Subcutaneous abdominal adipose tissue (tissue), 5 donors: ENCODE results near the gene GPR15.

Source experiments
- H3K27ac ChIP-seq: one replicate; pipeline ENCODE4 v1.7.0; 2013; ENCODE audit warnings: low read depth, mild to moderate bottlenecking, inconsistent platforms, low read length, moderate library complexity
- H3K27me3 ChIP-seq, 5 donors: one replicate each; pipeline ENCODE4 v1.7.0; 2013; ENCODE audit warnings: low read length in 5 of 5, inconsistent platforms in 1 of 5; ENCODE audit not compliant: control insufficient read depth in 5 of 5, insufficient read depth in 4 of 5
- H3K36me3 ChIP-seq, 5 donors: one replicate each; pipeline ENCODE4 v1.7.0; 2013; ENCODE audit warnings: low read length in 5 of 5; ENCODE audit not compliant: control insufficient read depth in 5 of 5, insufficient read depth in 5 of 5
- H3K4me1 ChIP-seq, 5 donors: one replicate each; pipeline ENCODE4 v1.7.0; 2013; ENCODE audit warnings: low read length in 5 of 5, mild to moderate bottlenecking in 3 of 5, moderate library complexity in 1 of 5; ENCODE audit not compliant: control insufficient read depth in 5 of 5, insufficient read depth in 5 of 5
- H3K4me3 ChIP-seq, 5 donors: one replicate each; pipeline ENCODE4 v1.7.0; 2013; ENCODE audit warnings: low read length in 5 of 5, low read depth in 1 of 5
- H3K9ac ChIP-seq, 5 donors: one replicate each; pipeline ENCODE4 v1.7.0; 2013; ENCODE audit warnings: low read length in 5 of 5, mild to moderate bottlenecking in 4 of 5, moderate library complexity in 3 of 5
- H3K9me3 ChIP-seq, 5 donors: one replicate each; pipeline ENCODE4 v1.7.0; 2013; ENCODE audit warnings: low read length in 5 of 5; ENCODE audit not compliant: control insufficient read depth in 5 of 5
- donor health status: healthy.
- donor health status: healthy.
- donor health status: healthy.
- donor health status: healthy.
- donor health status: healthy.

GPR15 gene

DNA sequence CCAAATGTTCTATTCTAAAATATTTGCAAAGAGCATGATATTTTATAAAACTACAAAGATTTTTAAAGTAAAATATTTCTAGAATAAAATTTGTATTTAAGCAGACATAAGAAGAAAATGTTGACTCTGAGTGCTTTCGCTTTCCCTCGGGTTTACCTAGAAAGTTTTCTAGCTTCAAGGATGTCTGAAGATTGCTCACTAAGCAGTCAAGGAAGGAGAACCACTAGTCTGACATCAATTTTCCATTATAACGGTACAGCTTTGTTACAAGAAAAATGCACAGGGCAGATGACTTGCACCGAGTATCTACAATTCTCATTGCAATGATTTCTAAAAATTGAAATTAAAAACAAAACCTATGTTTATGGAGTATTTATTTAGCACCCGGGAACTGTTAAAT is 14.2 kb downstream of the GPR15 start:
- Histone ChIP-seq H3K27me3 (no peaks in the 10 kb centered on the region), H3K4me1 (no peaks in the 10 kb centered on the region), H3K36me3 (no peaks in the 10 kb centered on the region), H3K9ac (no peak overlapping the region), H3K9me3 (no peaks in the 10 kb centered on the region), H3K27ac (no peak overlapping the region), H3K4me3 (no peak overlapping the region)

DNA sequence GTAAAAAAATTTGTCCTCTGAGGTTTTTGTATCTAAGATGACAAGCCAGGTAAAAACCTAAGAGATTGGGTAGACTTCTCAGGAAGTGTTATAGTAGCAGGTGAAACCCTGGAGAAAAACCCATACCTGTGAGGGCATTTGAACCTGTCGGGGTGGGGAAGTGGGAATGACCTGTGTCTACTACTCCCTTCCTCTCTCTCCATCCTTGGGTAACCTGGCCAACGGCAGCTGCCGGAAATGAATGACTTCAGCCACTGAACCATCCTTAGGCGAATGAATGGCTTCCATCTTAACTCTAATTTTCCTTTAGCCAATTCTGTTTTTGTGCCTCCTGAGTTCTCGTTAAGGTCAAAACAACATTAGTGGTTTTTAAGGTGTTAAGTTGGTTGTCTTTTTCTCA is 16.8 kb downstream of the GPR15 start:
- no peak overlapping the region for H3K9ac ChIP-seq
- H3K4me1 ChIP-seq, result no peaks in the 10 kb centered on the region
- H3K36me3 ChIP-seq, result no peaks in the 10 kb centered on the region
- no peak overlapping the region for H3K27ac ChIP-seq
- no peaks in the 10 kb centered on the region for H3K27me3 ChIP-seq
- H3K9me3 ChIP-seq, result no peaks in the 10 kb centered on the region
- H3K4me3 ChIP-seq, result no peak overlapping the region

DNA sequence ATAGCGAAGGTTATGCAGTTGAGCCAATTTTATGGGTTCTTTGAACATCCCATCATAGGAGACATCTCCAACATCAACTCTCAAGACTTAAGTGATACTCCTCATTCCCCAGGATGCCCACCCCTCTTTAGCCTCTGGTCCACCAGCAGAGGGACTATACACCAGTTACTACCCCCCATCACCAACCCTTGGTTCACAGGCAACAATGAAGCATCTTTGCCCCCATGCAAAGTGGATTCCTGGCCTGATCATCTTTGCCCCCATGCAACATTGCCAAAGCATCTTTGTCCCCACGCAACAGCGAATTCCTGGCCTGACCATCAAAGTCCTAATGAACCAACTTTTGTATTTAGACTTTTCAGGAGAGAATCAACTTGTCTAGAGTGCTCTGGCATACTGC is 19.1 kb downstream of the GPR15 start:
- H3K4me3 ChIP-seq, result no peak overlapping the region
- no peaks in the 10 kb centered on the region for H3K9me3 ChIP-seq
- H3K9ac ChIP-seq, result no peak overlapping the region
- H3K27ac ChIP-seq, result no peak overlapping the region
- H3K36me3 ChIP-seq, result no peaks in the 10 kb centered on the region
- H3K4me1 ChIP-seq, result peaks cover 0 to 3% (median 0%) of the 10 kb centered on the region in 5 donors
- H3K27me3 ChIP-seq, result no peaks in the 10 kb centered on the region

DNA sequence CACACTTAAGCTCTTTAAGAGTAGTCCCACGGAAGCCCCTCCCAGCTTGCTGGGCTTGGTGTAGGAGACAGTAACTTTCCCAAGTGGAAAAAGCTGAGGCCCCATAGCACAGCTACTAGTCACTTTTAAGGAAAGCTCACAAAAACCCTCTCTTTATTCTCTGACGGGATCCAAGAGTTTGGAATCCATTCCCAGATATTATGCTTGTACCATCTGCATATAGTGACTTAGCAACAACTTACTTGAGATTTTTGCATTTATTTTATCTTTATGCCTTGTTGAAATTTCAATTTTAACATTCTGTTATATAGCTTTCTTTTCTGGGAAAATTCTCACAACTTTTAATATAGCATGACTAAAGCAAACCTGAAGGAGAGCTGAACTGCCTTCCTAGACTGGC is 19.5 kb downstream of the GPR15 start:
- Histone ChIP-seq H3K9me3 (no peaks in the 10 kb centered on the region), H3K4me1 (peaks cover 0 to 3% (median 0%) of the 10 kb centered on the region in 5 donors), H3K27ac (no peak overlapping the region), H3K27me3 (no peaks in the 10 kb centered on the region), H3K9ac (no peak overlapping the region), H3K36me3 (no peaks in the 10 kb centered on the region), H3K4me3 (no peak overlapping the region)

DNA sequence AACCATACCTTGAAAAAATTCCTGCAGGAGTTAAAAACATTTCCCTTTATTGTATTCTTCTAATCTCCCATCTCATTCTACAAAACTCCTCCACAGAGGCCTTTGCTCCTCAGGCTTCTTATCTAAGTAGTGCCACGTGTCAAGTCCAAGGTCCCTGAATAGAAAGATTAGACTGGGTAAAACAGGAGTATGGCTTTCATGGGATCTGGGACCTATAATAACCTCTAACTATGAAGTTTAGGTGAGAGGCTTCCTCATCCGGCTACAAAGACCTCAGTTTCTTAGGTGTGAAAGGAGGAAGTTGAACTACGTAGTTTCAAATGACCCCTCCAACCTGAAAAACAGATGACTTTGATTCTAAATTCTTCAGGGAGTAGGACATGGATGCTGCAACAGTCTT is 20.0 kb downstream of the GPR15 start:
- no peak overlapping the region for H3K9ac ChIP-seq
- no peaks in the 10 kb centered on the region for H3K9me3 ChIP-seq
- no peak overlapping the region for H3K27ac ChIP-seq
- no peak overlapping the region for H3K4me3 ChIP-seq
- no peaks in the 10 kb centered on the region for H3K36me3 ChIP-seq
- peaks cover 0 to 3% (median 0%) of the 10 kb centered on the region in 5 donors for H3K4me1 ChIP-seq
- no peaks in the 10 kb centered on the region for H3K27me3 ChIP-seq

DNA sequence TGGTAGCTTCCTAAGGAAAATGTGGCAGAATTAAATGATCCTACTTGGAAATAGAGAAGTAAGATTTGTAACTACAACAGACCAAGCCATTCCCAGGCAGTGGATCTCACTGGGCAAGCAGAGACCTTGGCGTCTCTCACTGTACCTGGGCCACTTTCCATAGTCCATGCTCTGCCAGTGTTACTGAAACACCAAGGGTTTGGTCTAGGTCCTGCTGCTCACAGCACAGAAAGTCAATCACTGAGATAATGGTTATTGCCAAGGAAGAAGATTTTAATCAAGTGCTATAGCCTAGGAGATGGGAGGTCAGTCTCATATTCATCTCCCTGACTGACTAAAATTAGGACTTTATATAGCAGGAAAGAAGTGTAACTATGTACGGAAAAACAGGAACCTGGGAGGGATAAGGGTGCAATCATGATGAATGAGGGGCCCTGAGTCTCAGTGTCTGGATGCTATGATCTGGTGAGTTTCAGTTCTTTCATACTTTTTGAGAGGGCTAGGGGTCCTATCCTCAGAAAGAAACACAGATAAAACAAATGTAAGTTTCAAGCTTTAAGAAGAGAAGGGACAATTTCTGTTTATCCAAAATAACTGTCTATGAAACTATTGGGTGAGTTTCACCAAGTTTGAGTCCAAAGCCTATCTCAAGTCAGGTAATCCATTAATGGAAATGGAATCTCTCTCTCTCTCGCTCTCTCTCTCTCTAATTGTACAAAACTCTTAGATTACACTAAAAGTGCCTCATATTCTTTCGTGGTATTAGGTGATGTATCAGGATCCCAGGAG is 20.6 kb downstream of the GPR15 start:
- Histone ChIP-seq H3K27ac (no peak overlapping the region), H3K9me3 (no peaks in the 10 kb centered on the region)

DNA sequence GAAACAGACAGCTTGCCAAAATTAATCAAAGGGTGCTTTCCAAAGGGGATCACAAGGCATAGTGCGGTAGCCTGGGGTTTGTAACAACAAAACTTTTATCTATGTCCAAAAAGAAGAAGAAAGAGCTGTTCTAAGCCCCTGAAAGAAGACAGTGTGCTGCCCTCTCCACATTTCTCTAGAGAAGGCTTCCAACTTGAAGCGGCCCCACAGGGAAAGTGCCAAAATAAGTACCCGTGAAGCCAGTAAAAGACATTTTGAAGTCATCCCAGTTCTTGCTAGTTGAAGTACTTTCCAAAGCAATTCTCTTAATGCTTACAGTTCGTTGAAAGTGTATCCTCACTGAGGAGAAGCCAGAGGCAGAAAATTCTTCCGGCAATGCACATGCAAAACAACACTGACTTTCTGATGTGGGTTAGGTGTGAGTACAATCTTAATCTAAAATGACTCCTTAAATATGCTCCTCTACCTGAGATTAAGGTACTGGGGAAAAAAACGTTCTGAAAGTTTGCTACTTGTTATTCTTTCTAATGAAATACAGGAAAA is 21.3 kb downstream of the GPR15 start:
- no peak overlapping the region for H3K4me3 ChIP-seq
- no peaks in the 10 kb centered on the region for H3K36me3 ChIP-seq
- H3K4me1 ChIP-seq, result peaks cover 0 to 3% (median 0%) of the 10 kb centered on the region in 5 donors
- no peaks in the 10 kb centered on the region for H3K9me3 ChIP-seq
- H3K27me3 ChIP-seq, result no peaks in the 10 kb centered on the region
- no peak overlapping the region for H3K9ac ChIP-seq
- H3K27ac ChIP-seq, result no peak overlapping the region

More for the DNA sequence above, 20.6 kb downstream of the GPR15 start:
- Histone ChIP-seq H3K27me3 (no peaks in the 10 kb centered on the region), H3K9ac (no peak overlapping the region), H3K4me3 (no peak overlapping the region), H3K4me1 (peaks cover 0 to 3% (median 0%) of the 10 kb centered on the region in 5 donors), H3K36me3 (no peaks in the 10 kb centered on the region)

DNA sequence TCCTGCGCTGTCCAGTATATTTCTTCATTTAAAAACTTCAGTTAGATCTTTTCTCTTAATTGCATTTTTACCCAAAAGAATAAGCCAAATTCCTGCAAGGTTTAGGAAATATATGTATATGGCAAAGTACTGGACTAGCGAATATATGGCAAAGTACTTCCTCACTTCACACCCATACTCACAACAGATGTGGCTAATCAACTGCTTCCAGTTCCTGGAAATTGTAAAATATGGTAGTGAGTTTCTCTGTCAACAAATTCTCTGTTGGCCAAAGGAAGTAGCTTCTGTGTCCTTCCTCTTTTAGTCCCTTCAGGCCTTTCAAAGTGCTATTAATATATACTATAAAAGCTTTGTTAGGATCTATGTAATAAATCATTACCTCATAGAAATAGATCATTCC is 22.0 kb downstream of the GPR15 start:
- no peak overlapping the region for H3K9ac ChIP-seq
- no peaks in the 10 kb centered on the region for H3K9me3 ChIP-seq
- H3K4me3 ChIP-seq, result no peak overlapping the region
- no peaks in the 10 kb centered on the region for H3K27me3 ChIP-seq
- no peak overlapping the region for H3K27ac ChIP-seq
- no peaks in the 10 kb centered on the region for H3K36me3 ChIP-seq
- peaks cover 0 to 3% (median 0%) of the 10 kb centered on the region in 5 donors for H3K4me1 ChIP-seq

DNA sequence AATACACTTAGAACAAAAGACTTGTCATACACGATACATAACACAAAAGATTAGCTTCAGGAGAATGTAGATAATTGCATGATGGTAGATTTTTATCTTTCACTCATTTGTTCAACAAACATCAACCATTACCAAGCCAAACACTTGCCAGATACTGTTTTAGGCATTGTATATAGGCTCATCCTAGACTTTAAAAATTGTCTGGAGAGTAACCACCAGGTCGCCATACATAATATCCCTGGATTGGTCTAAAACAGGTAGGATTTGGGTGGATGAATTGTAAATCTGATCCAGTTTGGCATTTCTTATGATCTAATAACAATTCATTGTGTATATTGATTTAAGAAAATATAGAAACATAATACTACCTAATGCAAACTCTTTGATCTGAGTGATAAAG is 22.8 kb downstream of the GPR15 start:
- Histone ChIP-seq H3K9me3 (no peaks in the 10 kb centered on the region), H3K36me3 (no peaks in the 10 kb centered on the region), H3K9ac (no peak overlapping the region), H3K4me1 (peaks cover 0 to 3% (median 0%) of the 10 kb centered on the region in 5 donors), H3K27me3 (no peaks in the 10 kb centered on the region), H3K27ac (no peak overlapping the region), H3K4me3 (no peak overlapping the region)

DNA sequence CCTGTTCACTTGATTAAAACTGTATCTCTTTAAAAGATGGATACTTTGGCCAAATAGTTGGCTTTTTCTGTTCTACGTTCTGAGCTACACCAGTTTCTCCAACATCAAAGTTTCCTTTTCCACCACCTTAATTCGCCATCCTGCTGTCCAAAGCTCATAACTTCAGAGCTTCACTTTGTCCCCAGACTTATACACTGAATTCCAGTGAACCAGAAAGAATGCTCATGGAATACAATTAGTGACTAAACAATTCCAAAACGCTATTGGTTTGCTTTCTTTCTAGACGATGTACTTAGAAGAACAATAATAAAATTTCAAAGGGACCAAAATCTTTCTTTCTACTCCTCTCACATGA is 23.2 kb downstream of the GPR15 start:
- peaks cover 0 to 3% (median 0%) of the 10 kb centered on the region in 5 donors for H3K4me1 ChIP-seq
- no peak overlapping the region for H3K27ac ChIP-seq
- H3K36me3 ChIP-seq, result no peaks in the 10 kb centered on the region
- no peak overlapping the region for H3K4me3 ChIP-seq
- H3K9me3 ChIP-seq, result peaks cover 0 to 3% (median 0%) of the 10 kb centered on the region in 5 donors
- no peak overlapping the region for H3K9ac ChIP-seq
- no peaks in the 10 kb centered on the region for H3K27me3 ChIP-seq
